K562 (cell line): ENCODE results near the gene CETN1. TPM values are rescaled to one million over a fixed set of nuclear protein-coding genes. Genes with fewer than 3 reads are reported as not detected.

Source experiments
- ATF1 ChIP-seq, 2 experiments: fragments of 450-650 bp in 1 of 2; IDR thresholded peaks; 2 replicates each; pipeline ENCODE4 v1.6.1; 2016; ENCODE audit warnings: missing compliant biosample characterization in 1 of 2, missing genetic modification characterization in 1 of 2
- E2F8 ChIP-seq: fragments of 450-650 bp; IDR thresholded peaks from 2 replicates; pipeline ENCODE4 v1.7.1; 2018; ENCODE audit warnings: mild to moderate bottlenecking, low read depth; ENCODE audit not compliant: partially characterized antibody
- EHMT2 ChIP-seq: fragments of 450-650 bp; IDR thresholded peaks from 2 replicates; pipeline ENCODE4 v1.6.1; 2018; ENCODE audit warnings: antibody characterized with exemption
- ELF2 ChIP-seq: fragments of 250-450 bp; sonication (Bioruptor Pico); IDR thresholded peaks from 2 replicates; pipeline ENCODE4 v1.5.0; 2021; ENCODE audit warnings: mild to moderate bottlenecking
- ESRRB ChIP-seq: fragments of 250-450 bp; sonication (Bioruptor Pico); IDR thresholded peaks from 2 replicates; pipeline ENCODE4 v1.5.0; 2020; ENCODE audit warnings: mild to moderate bottlenecking, moderate library complexity, borderline replicate concordance
- ETV5 ChIP-seq: sonication (generic); formaldehyde crosslinking; IDR thresholded peaks from 2 replicates; pipeline ENCODE4 v1.4.0; 2020; ENCODE audit warnings: low read depth, mild to moderate bottlenecking, missing genetic modification reagents
- GABPB2 ChIP-seq: fragments of 250-450 bp; sonication (Bioruptor Pico); conservative IDR thresholded peaks from 2 replicates; pipeline ENCODE4 v1.5.1; 2021; ENCODE audit warnings: mild to moderate bottlenecking
- HDAC1 ChIP-seq, 2 experiments: fragments of 450-650 bp; IDR thresholded peaks; 2 replicates each; pipeline ENCODE4 v1.6.1; 2016 to 2017; ENCODE audit warnings: inconsistent platforms in 1 of 2, mild to moderate bottlenecking in 1 of 2, moderate library complexity in 1 of 2
- HDAC2 ChIP-seq: fragments of 450-650 bp; IDR thresholded peaks from 2 replicates; pipeline ENCODE4 v1.6.1; 2016; ENCODE audit warnings: mild to moderate bottlenecking
- HLTF ChIP-seq: fragments of 450-650 bp; IDR thresholded peaks from 2 replicates; pipeline ENCODE4 v1.6.1; 2016
- MTA2 ChIP-seq: fragments of 450-650 bp; IDR thresholded peaks from 2 replicates; pipeline ENCODE4 v1.6.1; 2016; ENCODE audit warnings: low read depth
- NEUROD1 ChIP-seq: fragments of 150-350 bp; IDR thresholded peaks from 2 replicates; pipeline ENCODE4 v1.6.1; 2014; ENCODE audit warnings: borderline replicate concordance, low read length, low read depth; ENCODE audit not compliant: partially characterized antibody
- NR2C2 ChIP-seq, 2 experiments: fragments of 200-800 bp in 1 of 2; sonication (Bioruptor generic) in 1 of 2; sonication (generic) in 1 of 2; formaldehyde crosslinking in 1 of 2; IDR thresholded peaks; 2 replicates each; pipeline versions ENCODE4 v1.6.1 to v1.8.0; 2016 to 2022; ENCODE audit warnings: mild to moderate bottlenecking in 1 of 2, missing compliant biosample characterization in 1 of 2, missing genetic modification characterization in 1 of 2, missing genetic modification reagents in 1 of 2
- SIX5 ChIP-seq, 2 experiments: IDR thresholded peaks; 2 replicates each; pipeline ENCODE4 v1.6.1; 2011; ENCODE audit warnings: low read length in 2 of 2, borderline replicate concordance in 1 of 2, low read depth in 1 of 2, mild to moderate bottlenecking in 1 of 2, moderate library complexity in 1 of 2; ENCODE audit not compliant: insufficient read depth in 1 of 2
- TRIM28 ChIP-seq: fragments of 450-650 bp; IDR thresholded peaks from 2 replicates; pipeline ENCODE4 v1.6.1; 2017
- ZBED1 ChIP-seq: IDR thresholded peaks from 2 replicates; pipeline ENCODE4 v1.6.1; 2014
- ZC3H4 ChIP-seq: sonication (generic); formaldehyde crosslinking; IDR thresholded peaks from 2 replicates; pipeline ENCODE4 v1.9.0; 2021; ENCODE audit warnings: missing genetic modification reagents, borderline replicate concordance
- ZFPM2 ChIP-seq: fragments of 250-450 bp; sonication (Bioruptor Pico); IDR thresholded peaks from 2 replicates; pipeline ENCODE4 v1.5.1; 2022; ENCODE audit warnings: mild to moderate bottlenecking
- ZNF644 ChIP-seq: fragments of 200-800 bp; sonication (Bioruptor generic); IDR thresholded peaks from 2 replicates; pipeline ENCODE4 v1.6.1; 2016; ENCODE audit warnings: low read depth, missing genetic modification characterization, missing compliant biosample characterization
- ZNF696 ChIP-seq: fragments of 250-450 bp; sonication (Bioruptor Pico); conservative IDR thresholded peaks from 2 replicates; pipeline ENCODE4 v1.4.0; 2020; ENCODE audit warnings: mild to moderate bottlenecking, moderate library complexity
- polyA plus RNA-seq, 8 experiments: library from polyadenylated mRNA; depleted of rRNA in 4 of 8; stranded (reverse) in 5 of 8; unstranded in 3 of 8; fragments of >200 nt; fragmentation: Nextera tagmentation in 2 of 8; fragmentation: Illumina TruSeq in 1 of 8; extraction: Ambion mirVana in 2 of 8; extraction: Trizol in 1 of 8; gene quantifications; 2 replicates each; pipeline versions ENCODE4 v1.2.1 to v1.2.3, GENCODE V29; 2011 to 2014; ENCODE audit warnings: inconsistent platforms in 1 of 8, missing spikeins in 1 of 8
- total RNA-seq, 7 experiments: library from RNA; depleted of rRNA in 6 of 7; stranded (reverse); fragments of >200 nt in 6 of 7; fragmentation: Illumina TruSeq in 2 of 7; extraction: Trizol in 2 of 7; gene quantifications; 2 replicates each; pipeline versions ENCODE4 v1.2.1 to v1.2.3, GENCODE V29; 2011 to 2021; ENCODE audit warnings: low replicate concordance in 1 of 7
- TF ChIP-seq, protein P1 (sequence below): IDR thresholded peaks from 2 replicates; pipeline ENCODE4 v1.6.1; 2016; ENCODE audit warnings: missing genetic modification characterization, missing compliant biosample characterization

The CETN1 gene
- total and polyA plus RNA-seq, 9 of the 15 experiments (the other 6 are each of a cell fraction or from before 2014, with no cell fraction given), result 0.07 to 0.34 (median 0.19) TPM; not detected in 3

DNA sequence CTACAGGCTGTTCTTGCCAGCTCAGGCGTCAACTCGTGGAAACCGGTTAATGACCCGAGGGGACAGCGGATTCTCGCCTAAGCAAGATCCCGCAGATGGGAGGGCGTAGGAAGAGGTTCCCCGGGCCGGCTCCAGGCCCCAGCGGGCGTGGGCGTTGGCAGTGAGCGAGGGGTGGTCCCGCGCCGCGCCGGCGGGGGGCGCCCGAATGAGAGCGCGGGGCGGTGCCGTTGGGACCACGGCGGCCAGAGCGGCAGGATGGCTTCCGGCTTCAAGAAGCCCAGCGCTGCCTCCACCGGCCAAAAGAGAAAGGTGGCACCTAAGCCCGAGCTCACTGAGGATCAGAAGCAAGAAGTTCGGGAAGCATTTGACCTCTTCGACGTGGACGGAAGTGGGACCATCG lies at the start of gene CETN1 (continued):
- TF ChIP-seq NEUROD1, result peak; percentile 57
- TF ChIP-seq ETV5, result no peak
- no peak for TF ChIP-seq GABPB2 (CRISPR knock-in tag)
- 0 out of 2 replicates have a peak, but pooled peaks have one; percentile 45 for TF ChIP-seq NR2C2 (CRISPR knock-in tag; IDR thresholded peaks at IDR 0.05)
- no peak for TF ChIP-seq NR2C2 (tag; IDR thresholded peaks at IDR 0.05)
- no peak for TF ChIP-seq ZNF644 (tag)
- no peak for TF ChIP-seq HLTF
- TF ChIP-seq HDAC2, result no peak
- no peak for TF ChIP-seq ZBED1
- TF ChIP-seq TRIM28, result no peak
- no peak for TF ChIP-seq E2F8
- no peak for TF ChIP-seq ZNF696 (CRISPR knock-in tag)
- no peak for TF ChIP-seq ATF1 (CRISPR knock-in tag; IDR thresholded peaks at IDR 0.05)
- TF ChIP-seq ATF1 (tag; IDR thresholded peaks at IDR 0.05), result peak; percentile 23; the same call in 1 of the 2 replicates
- no peak for TF ChIP-seq ELF2 (CRISPR knock-in tag)
- TF ChIP-seq ZFPM2 (CRISPR knock-in tag), result no peak
- peak; percentile 34; the same call in 1 of the 2 replicates for TF ChIP-seq EHMT2
- TF ChIP-seq SIX5 (IDR thresholded peaks at IDR 0.05; ENCODE audit: borderline replicate concordance in 1 of 2, insufficient read depth in 1 of 2, low read depth in 1 of 2, low read length in 2 of 2), result no peak
- no peak for TF ChIP-seq HDAC1 (IDR thresholded peaks at IDR 0.05)
- TF ChIP-seq, protein P1, sequence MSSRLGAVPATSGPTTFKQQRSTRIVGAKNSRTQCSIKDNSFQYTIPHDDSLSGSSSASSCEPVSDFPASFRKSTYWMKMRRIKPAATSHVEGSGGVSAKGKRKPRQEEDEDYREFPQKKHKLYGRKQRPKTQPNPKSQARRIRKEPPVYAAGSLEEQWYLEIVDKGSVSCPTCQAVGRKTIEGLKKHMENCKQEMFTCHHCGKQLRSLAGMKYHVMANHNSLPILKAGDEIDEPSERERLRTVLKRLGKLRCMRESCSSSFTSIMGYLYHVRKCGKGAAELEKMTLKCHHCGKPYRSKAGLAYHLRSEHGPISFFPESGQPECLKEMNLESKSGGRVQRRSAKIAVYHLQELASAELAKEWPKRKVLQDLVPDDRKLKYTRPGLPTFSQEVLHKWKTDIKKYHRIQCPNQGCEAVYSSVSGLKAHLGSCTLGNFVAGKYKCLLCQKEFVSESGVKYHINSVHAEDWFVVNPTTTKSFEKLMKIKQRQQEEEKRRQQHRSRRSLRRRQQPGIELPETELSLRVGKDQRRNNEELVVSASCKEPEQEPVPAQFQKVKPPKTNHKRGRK (tag), result no peak
- no peak for TF ChIP-seq ESRRB (CRISPR knock-in tag)
- no peak for TF ChIP-seq ZC3H4 (CRISPR knock-in tag)
- TF ChIP-seq MTA2, result no peak
